Common myeloid progenitor, CD34-positive (primary cell): ENCODE results near the gene ZFP36L2.

ENCODE experiments used
- CTCF ChIA-PET: fragments of 350-600 bp; sonication (Branson Sonifier 250); formaldehyde crosslinking; loops from one replicate; lab custom pipeline; 2021; ENCODE audit warnings: antibody characterized with exemption; lab: Charles Lee
- POLR2A ChIA-PET: fragments of 350-600 bp; sonication (Branson Sonifier 250); formaldehyde crosslinking; loops from one replicate; lab custom pipeline; 2021; ENCODE audit warnings: antibody characterized with exemption; lab: Charles Lee
- DNase-seq, 3 donors: peaks; one replicate each; pipeline versions ENCODE4 v3.0.0 to v3.0.0-alpha.2; 2013
- H3K27ac ChIP-seq, 2 experiments: 1 replicate in 1 of 2; 2 replicates in 1 of 2; pipeline ENCODE4 v1.7.0; 2013; ENCODE audit warnings: inconsistent platforms in 2 of 2, low read length in 2 of 2, mild to moderate bottlenecking in 2 of 2, low read depth in 1 of 2, moderate library complexity in 1 of 2; ENCODE audit not compliant: severe bottlenecking in 2 of 2, insufficient read depth in 1 of 2, poor library complexity in 1 of 2
- H3K27me3 ChIP-seq, 5 experiments: replicated peaks in 2 of 5; 1 replicate in 3 of 5; 2 replicates in 2 of 5; pipeline versions ENCODE4 v1.6.1 to v1.7.0; 2013; ENCODE audit warnings: low read length in 4 of 5, mild to moderate bottlenecking in 2 of 5, moderate library complexity in 2 of 5, inconsistent platforms in 1 of 5; ENCODE audit not compliant: insufficient read depth in 5 of 5, control insufficient read depth in 4 of 5
- H3K36me3 ChIP-seq, 4 experiments: 1 replicate in 2 of 4; 2 replicates in 2 of 4; pipeline versions ENCODE4 v1.6.1 to v1.7.0; 2013; ENCODE audit warnings: low read length in 3 of 4, control low read depth in 1 of 4, mild to moderate bottlenecking in 1 of 4; ENCODE audit not compliant: control insufficient read depth in 4 of 4, insufficient read depth in 4 of 4
- H3K4me1 ChIP-seq, 4 experiments: 1 replicate in 3 of 4; 2 replicates in 1 of 4; pipeline versions ENCODE4 v1.6.1 to v1.7.1; 2013; ENCODE audit warnings: low read length in 3 of 4, mild to moderate bottlenecking in 3 of 4, control low read depth in 1 of 4, inconsistent platforms in 1 of 4, moderate library complexity in 1 of 4; ENCODE audit not compliant: control insufficient read depth in 4 of 4, insufficient read depth in 4 of 4; ENCODE audit errors: control extremely low read depth in 1 of 4
- H3K4me3 ChIP-seq, 7 experiments: 1 replicate in 4 of 7; 2 replicates in 3 of 7; pipeline versions ENCODE4 v1.5.1 to v1.7.0; 2013; ENCODE audit warnings: mild to moderate bottlenecking in 7 of 7, low read length in 6 of 7, moderate library complexity in 6 of 7, inconsistent platforms in 2 of 7, low read depth in 2 of 7, control low read depth in 1 of 7; ENCODE audit not compliant: insufficient read depth in 4 of 7, control insufficient read depth in 1 of 7; ENCODE audit errors: extremely low read depth in 1 of 7
- H3K9me3 ChIP-seq, 5 experiments: 1 replicate in 4 of 5; 2 replicates in 1 of 5; pipeline versions ENCODE4 v1.6.1 to v1.7.1; 2013; ENCODE audit warnings: low read length in 4 of 5, mild to moderate bottlenecking in 2 of 5, inconsistent platforms in 1 of 5, low read depth in 1 of 5, moderate library complexity in 1 of 5; ENCODE audit not compliant: control insufficient read depth in 4 of 5, insufficient read depth in 2 of 5; ENCODE audit errors: control extremely low read depth in 1 of 5
- WGBS: methylation state at CpG from one replicate; pipeline ENCODE4 v1.1.5; 2013; ENCODE audit not compliant: insufficient coverage; 5-methylcytosine and 5-hydroxymethylcytosine counted together

ZFP36L2 gene

DNA sequence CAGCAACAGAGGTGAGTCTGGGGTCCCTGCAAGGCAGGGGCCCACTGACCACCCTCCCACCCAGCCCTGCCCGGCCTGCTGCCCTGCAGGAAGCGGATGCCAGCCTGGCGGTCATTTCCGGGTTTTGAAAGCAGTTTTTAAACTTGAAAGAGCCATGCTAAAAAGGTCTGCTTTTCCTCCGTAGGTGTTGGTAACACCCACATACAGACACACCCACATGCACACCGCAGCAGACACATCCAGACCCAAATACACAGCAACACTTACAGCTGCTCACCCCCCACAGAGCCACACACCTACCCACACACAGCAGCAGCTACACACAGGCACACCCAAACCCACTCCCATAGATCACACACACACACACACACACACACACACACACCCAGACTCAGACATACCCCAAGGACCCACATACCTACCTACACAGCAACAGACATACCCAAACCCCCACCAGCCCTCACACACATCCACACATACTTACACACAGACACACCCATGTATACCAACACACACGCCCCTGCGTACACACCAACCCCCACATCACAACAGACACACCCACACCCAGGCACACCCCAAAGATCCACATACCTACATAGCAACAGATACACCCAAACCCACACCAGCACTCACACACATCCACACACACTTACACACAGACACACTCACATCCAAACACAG lies 7.6 kb downstream of the ZFP36L2 start:
- H3K9me3 ChIP-seq: no peaks in the 10 kb centered on the region
- POLR2A ChIA-PET: interaction anchor here (1.0 to 5.5 kb wide), 5 partner anchors 8 to 87 kb away, joined by 3 to 69 read pairs (median 6); partner anchors contain the start of gene ZFP36L2
- CTCF ChIA-PET: interaction anchor here (0.8 to 13.6 kb wide), 16 partner anchors 8 to 271 kb away, joined by 3 to 178 read pairs (median 5); no protein-coding TSS in a partner anchor
- H3K36me3 ChIP-seq: peaks cover 0 to 27% (median 21%) of the 10 kb centered on the region in 4 experiments
- WGBS: 5% methylated on average over 4 of the region's 8 CpGs
- peak; percentile 67 to 91 (median 84) for DNase-seq
- no peaks in the 10 kb centered on the region for H3K27me3 ChIP-seq
- peak overlapping the region in 6 of 7 experiments; percentile 89 to 100 (median 98) for H3K4me3 ChIP-seq
- peak overlapping the region; percentile 41 to 91 for H3K27ac ChIP-seq
- H3K4me1 ChIP-seq: peaks cover 27 to 68% (median 52%) of the 10 kb centered on the region in 4 experiments

DNA sequence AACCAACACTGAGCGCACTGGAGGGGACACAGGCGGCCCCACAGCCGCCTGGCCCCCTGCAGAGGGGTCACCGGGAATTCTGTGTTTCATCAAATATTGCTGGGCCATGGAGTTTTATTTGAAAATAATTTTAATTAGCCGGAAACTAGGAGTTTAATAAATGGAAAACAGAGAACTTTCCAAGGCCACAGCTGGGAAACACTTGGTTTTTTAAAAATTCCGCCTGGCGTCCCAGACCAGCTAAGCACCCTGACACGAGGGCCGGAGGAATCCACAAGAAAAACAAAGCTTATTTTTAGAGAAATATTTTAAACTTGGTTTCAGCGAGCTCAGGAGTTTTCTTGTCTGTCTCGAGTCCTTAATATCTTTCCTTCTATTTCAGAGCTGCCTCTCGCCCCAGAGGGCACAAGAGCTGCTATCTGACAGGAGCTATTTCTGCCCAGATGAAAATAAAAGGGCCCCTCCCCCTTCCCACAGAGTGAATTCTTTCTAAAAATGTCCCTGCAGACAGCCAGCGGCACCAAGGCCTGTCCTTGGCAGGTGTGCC lies 8.2 kb downstream of the ZFP36L2 start:
- Histone ChIP-seq H3K4me3 (peak overlapping the region in 4 of 7 experiments; percentile 6 to 100 (median 95)), H3K27ac (peak overlapping the region; percentile 25 to 91), H3K9me3 (no peaks in the 10 kb centered on the region), H3K4me1 (peaks cover 32 to 74% (median 57%) of the 10 kb centered on the region in 4 experiments), H3K36me3 (peaks cover 0 to 21% (median 16%) of the 10 kb centered on the region in 4 experiments), H3K27me3 (no peaks in the 10 kb centered on the region)
- ChIA-PET CTCF (interaction anchor here (0.8 to 13.6 kb wide), 16 partner anchors 8 to 270 kb away, joined by 3 to 178 read pairs (median 4); no protein-coding TSS in a partner anchor), POLR2A (interaction anchor here (1.0 to 5.5 kb wide), 5 partner anchors 8 to 86 kb away, joined by 3 to 69 read pairs (median 6); partner anchors contain the start of gene ZFP36L2)
- DNase-seq: peak in 2 of 3 donors; percentile 67 to 72
- 46% methylated on average over 10 of the region's 13 CpGs for WGBS

GRCh38 chr2:43217228-43218154 lies 8.9 kb downstream of the ZFP36L2 start:
- CTCF ChIA-PET: interaction anchor here (0.8 to 13.6 kb wide), 18 partner anchors 8 to 269 kb away, joined by 3 to 178 read pairs (median 4); no protein-coding TSS in a partner anchor
- Histone ChIP-seq H3K9me3 (no peaks in the 10 kb centered on the region), H3K4me1 (peaks cover 27 to 82% (median 65%) of the 10 kb centered on the region in 4 experiments), H3K36me3 (peaks cover 0 to 13% (median 11%) of the 10 kb centered on the region in 4 experiments), H3K27me3 (no peaks in the 10 kb centered on the region), H3K27ac (peak overlapping the region; percentile 25 to 91), H3K4me3 (peak overlapping the region in 2 of 7 experiments; percentile 93 to 97)
- WGBS: 48% methylated on average over 6 of the region's 11 CpGs
- POLR2A ChIA-PET: interaction anchor here (1.2 to 5.5 kb wide), 4 partner anchors 9 to 86 kb away, joined by 4 to 69 read pairs (median 8); partner anchors contain the start of gene ZFP36L2
- peak in 2 of 3 donors; percentile 69 to 77 for DNase-seq

DNA sequence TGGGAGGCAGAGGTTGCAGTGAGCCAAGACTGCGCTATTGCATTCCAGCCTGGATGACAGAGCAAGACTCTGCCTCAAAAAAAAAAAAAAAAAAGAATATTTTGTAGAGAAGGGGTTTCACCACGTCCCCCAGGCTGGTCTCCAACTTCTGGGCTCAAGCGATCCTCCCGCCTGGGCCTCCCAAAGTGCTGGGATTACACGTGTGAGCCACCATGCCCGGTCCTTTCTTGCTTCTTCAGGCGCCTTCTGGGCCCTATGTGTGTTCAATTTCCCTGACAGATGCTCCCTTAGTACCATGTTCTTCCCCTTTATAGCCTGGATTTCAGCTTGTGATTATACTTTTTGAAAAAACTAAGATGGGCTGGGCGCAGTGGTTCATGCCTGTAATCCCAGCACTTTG lies 9.8 kb downstream of the ZFP36L2 start:
- ChIA-PET CTCF (interaction anchor here (1.3 to 13.6 kb wide), 4 partner anchors 37 to 86 kb away, joined by 3 to 178 read pairs (median 9); no protein-coding TSS in a partner anchor), POLR2A (interaction anchor here (1.2 kb wide), 1 partner anchor 11 kb away, joined by 4 read pairs; no protein-coding TSS in a partner anchor)
- Histone ChIP-seq H3K36me3 (peaks cover 0 to 5% (median 2%) of the 10 kb centered on the region in 4 experiments), H3K4me1 (peaks cover 27 to 84% (median 65%) of the 10 kb centered on the region in 4 experiments), H3K27ac (no peak overlapping the region), H3K27me3 (no peaks in the 10 kb centered on the region), H3K4me3 (no peak overlapping the region), H3K9me3 (no peaks in the 10 kb centered on the region)
- no peak for DNase-seq
- WGBS: 94% methylated on average over 7 of the region's 8 CpGs

- WGBS: 98% methylated on average over 4 of the region's 6 CpGs
- DNase-seq: no peak
- CTCF ChIA-PET: interaction anchor here (0.8 to 5.3 kb wide), 7 partner anchors 13 to 325 kb away, joined by 3 to 23 read pairs (median 7); no protein-coding TSS in a partner anchor
- no peaks in the 10 kb centered on the region for H3K27me3 ChIP-seq
- H3K4me3 ChIP-seq: no peak overlapping the region
- POLR2A ChIA-PET: interaction anchor here (1.0 kb wide), 1 partner anchor 241 kb away, joined by 3 read pairs; no protein-coding TSS in a partner anchor
- peaks cover 30 to 84% (median 65%) of the 10 kb centered on the region in 4 experiments for H3K4me1 ChIP-seq
- no peaks in the 10 kb centered on the region for H3K36me3 ChIP-seq
- no peaks in the 10 kb centered on the region for H3K9me3 ChIP-seq
- peak overlapping the region in 1 of 2 experiments; percentile 34 for H3K27ac ChIP-seq
Measured at GRCh38 chr2:43215673-43216255, 10.6 kb downstream of the ZFP36L2 start.

GRCh38 chr2:43214253-43214652 lies 12.2 kb downstream of the ZFP36L2 start:
- POLR2A ChIA-PET: no interaction called here
- DNase-seq: no peak
- Histone ChIP-seq H3K4me1 (peaks cover 22 to 88% (median 62%) of the 10 kb centered on the region in 4 experiments), H3K9me3 (no peaks in the 10 kb centered on the region), H3K4me3 (no peak overlapping the region), H3K27ac (no peak overlapping the region), H3K36me3 (no peaks in the 10 kb centered on the region), H3K27me3 (no peaks in the 10 kb centered on the region)
- 100% methylated on average over 5 of the region's 5 CpGs for WGBS
- CTCF ChIA-PET: interaction anchor here (0.6 to 5.3 kb wide), 6 partner anchors 11 to 267 kb away, joined by 3 to 23 read pairs (median 5); no protein-coding TSS in a partner anchor
